IMR-90 (cell line): Measurements from ENCODE around the gene STEAP3. TPM values are rescaled to one million over a fixed set of nuclear protein-coding genes. Genes with fewer than 3 reads are reported as not detected.

Experiments used
- FOS ChIP-seq: fragments of 150-350 bp; IDR thresholded peaks from 2 replicates; pipeline ENCODE4 v1.6.1; 2016; ENCODE audit warnings: low read depth, low read length
- NFE2L2 ChIP-seq: fragments of 150-350 bp; IDR thresholded peaks from 2 replicates; pipeline ENCODE4 v1.6.1; 2016; ENCODE audit warnings: low read depth, mild to moderate bottlenecking, low read length
- RAD21 ChIP-seq: IDR thresholded peaks from 2 replicates; pipeline ENCODE4 v1.6.1; 2012; ENCODE audit warnings: low read length, improper control_type of control experiment
- USF2 ChIP-seq: fragments of 150-350 bp; IDR thresholded peaks from 2 replicates; pipeline ENCODE4 v1.6.1; 2017; ENCODE audit warnings: mild to moderate bottlenecking, antibody characterized with exemption, low read length, low read depth
- polyA plus RNA-seq, 3 experiments: library from polyadenylated mRNA; depleted of rRNA; stranded (reverse); fragments of >200 nt; gene quantifications; 2 replicates each; pipeline ENCODE4 v1.2.3, GENCODE V29; 2012; ENCODE audit warnings: low replicate concordance in 1 of 3
- total RNA-seq: library from RNA; depleted of rRNA; stranded (reverse); fragments of >200 nt; gene quantifications from 2 replicates; pipeline ENCODE4 v1.2.3, GENCODE V29; 2012

The STEAP3 gene
- total and polyA plus RNA-seq, 2 of the 4 experiments (the other 2 are of a cell fraction) = 19.4 to 43.9 TPM

GRCh38 chr2:119252186-119253113, 28.8 kb downstream of the STEAP3 start (continued):
- TF ChIP-seq USF2 (no peak), RAD21 (no peak; the same call in 1 of the 2 replicates), NFE2L2 (no peak; the same call in 1 of the 2 replicates), FOS (peak; percentile 83)
